HL-60 (cell line): Measurements from ENCODE around the gene ARX.

ENCODE experiments used
- DNase-seq, 2 experiments: peaks; one replicate each; pipeline ENCODE4 v3.0.0-alpha.2; 2010 to 2020; ENCODE audit warnings: low read depth in 1 of 2, low spot score in 1 of 2
- H3K27ac ChIP-seq: fragments of 250-450 bp; sonication (Bioruptor Pico); replicated peaks from 2 replicates; pipeline ENCODE4 v1.5.1; 2020; ENCODE audit warnings: mild to moderate bottlenecking, moderate library complexity
- H3K27me3 ChIP-seq: fragments of 250-450 bp; sonication (Bioruptor Pico); 2 replicates; pipeline ENCODE4 v1.5.1; 2021; ENCODE audit warnings: mild to moderate bottlenecking, moderate library complexity; ENCODE audit not compliant: insufficient read depth, poor library complexity, severe bottlenecking
- H3K4me3 ChIP-seq: replicated peaks from 2 replicates; pipeline ENCODE4 v1.5.1; 2011; ENCODE audit warnings: mild to moderate bottlenecking, control low read depth, low read length; ENCODE audit not compliant: insufficient read depth
- GABPA ChIP-seq: IDR thresholded peaks from 2 replicates; pipeline ENCODE4 v1.6.1; 2012; ENCODE audit warnings: low read depth
- POLR2AphosphoS5 ChIP-seq: IDR thresholded peaks from 2 replicates; pipeline ENCODE4 v1.6.1; 2012; ENCODE audit warnings: low read depth
- SPI1 ChIP-seq: IDR thresholded peaks from 2 replicates; pipeline ENCODE4 v1.6.1; 2012; ENCODE audit warnings: low read depth, mild to moderate bottlenecking, borderline replicate concordance
- TF ChIP-seq, protein P1 (sequence below): IDR thresholded peaks from 2 replicates; pipeline ENCODE4 v1.6.1; 2012; ENCODE audit warnings: low read depth; ENCODE audit not compliant: insufficient replicate concordance
- TF ChIP-seq, protein P2 (sequence below): IDR thresholded peaks from one replicate; pipeline ENCODE4 v1.5.1; 2011; ENCODE audit warnings: low read length, control low read depth, inconsistent platforms; ENCODE audit not compliant: insufficient read depth

ARX gene

DNA sequence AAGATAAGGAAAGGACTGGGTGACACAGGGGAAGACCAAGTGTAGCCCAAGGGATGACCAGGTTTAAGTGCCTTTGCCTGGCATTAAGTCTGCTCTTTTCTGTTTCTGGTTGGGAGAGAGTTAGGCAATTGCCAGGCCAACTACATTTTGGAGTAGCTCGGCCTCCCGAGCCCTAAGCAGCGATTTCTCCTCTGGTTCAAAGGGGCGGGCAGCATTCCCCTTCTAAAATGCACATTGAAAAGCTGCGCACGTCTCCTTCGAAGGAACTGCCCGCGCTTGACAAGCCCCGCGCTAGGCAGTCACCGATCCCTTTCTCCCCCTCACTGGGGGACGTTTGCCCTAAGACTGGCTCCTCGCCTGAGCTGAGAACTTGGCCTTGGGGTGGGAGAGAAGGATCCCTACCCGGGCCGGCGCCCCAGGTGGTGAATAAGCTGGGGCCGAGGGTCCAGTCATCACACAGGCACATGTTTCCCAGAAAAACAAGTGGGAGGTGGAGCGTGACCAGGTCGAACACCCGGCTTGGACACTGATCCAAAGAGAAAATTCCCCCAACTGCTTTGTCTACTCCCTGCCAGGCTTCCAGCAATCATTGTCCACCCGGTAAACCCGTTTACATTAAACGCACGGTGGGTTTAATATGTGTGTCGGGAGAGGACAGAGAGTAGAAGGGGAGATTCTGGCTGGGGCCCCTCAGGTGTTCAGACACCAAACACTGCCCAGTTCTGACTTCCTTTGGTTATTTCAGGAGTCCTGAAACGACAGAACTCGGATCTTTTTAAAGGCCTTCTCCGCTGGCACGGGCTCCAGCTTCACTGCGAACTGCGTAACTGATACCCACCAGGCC, 4.0 kb downstream of the ARX start:
- no peak overlapping the region for H3K27ac ChIP-seq
- H3K27me3 ChIP-seq = peaks cover 70% of the 10 kb centered on the region
- no peak for DNase-seq
- TF ChIP-seq SPI1 = no peak
- no peak for TF ChIP-seq GABPA
- TF ChIP-seq, protein P1, sequence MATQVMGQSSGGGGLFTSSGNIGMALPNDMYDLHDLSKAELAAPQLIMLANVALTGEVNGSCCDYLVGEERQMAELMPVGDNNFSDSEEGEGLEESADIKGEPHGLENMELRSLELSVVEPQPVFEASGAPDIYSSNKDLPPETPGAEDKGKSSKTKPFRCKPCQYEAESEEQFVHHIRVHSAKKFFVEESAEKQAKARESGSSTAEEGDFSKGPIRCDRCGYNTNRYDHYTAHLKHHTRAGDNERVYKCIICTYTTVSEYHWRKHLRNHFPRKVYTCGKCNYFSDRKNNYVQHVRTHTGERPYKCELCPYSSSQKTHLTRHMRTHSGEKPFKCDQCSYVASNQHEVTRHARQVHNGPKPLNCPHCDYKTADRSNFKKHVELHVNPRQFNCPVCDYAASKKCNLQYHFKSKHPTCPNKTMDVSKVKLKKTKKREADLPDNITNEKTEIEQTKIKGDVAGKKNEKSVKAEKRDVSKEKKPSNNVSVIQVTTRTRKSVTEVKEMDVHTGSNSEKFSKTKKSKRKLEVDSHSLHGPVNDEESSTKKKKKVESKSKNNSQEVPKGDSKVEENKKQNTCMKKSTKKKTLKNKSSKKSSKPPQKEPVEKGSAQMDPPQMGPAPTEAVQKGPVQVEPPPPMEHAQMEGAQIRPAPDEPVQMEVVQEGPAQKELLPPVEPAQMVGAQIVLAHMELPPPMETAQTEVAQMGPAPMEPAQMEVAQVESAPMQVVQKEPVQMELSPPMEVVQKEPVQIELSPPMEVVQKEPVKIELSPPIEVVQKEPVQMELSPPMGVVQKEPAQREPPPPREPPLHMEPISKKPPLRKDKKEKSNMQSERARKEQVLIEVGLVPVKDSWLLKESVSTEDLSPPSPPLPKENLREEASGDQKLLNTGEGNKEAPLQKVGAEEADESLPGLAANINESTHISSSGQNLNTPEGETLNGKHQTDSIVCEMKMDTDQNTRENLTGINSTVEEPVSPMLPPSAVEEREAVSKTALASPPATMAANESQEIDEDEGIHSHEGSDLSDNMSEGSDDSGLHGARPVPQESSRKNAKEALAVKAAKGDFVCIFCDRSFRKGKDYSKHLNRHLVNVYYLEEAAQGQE = no peak
- TF ChIP-seq, protein P2, sequence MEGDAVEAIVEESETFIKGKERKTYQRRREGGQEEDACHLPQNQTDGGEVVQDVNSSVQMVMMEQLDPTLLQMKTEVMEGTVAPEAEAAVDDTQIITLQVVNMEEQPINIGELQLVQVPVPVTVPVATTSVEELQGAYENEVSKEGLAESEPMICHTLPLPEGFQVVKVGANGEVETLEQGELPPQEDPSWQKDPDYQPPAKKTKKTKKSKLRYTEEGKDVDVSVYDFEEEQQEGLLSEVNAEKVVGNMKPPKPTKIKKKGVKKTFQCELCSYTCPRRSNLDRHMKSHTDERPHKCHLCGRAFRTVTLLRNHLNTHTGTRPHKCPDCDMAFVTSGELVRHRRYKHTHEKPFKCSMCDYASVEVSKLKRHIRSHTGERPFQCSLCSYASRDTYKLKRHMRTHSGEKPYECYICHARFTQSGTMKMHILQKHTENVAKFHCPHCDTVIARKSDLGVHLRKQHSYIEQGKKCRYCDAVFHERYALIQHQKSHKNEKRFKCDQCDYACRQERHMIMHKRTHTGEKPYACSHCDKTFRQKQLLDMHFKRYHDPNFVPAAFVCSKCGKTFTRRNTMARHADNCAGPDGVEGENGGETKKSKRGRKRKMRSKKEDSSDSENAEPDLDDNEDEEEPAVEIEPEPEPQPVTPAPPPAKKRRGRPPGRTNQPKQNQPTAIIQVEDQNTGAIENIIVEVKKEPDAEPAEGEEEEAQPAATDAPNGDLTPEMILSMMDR = no peak
- no peak for TF ChIP-seq POLR2AphosphoS5
- no peak overlapping the region for H3K4me3 ChIP-seq

DNA sequence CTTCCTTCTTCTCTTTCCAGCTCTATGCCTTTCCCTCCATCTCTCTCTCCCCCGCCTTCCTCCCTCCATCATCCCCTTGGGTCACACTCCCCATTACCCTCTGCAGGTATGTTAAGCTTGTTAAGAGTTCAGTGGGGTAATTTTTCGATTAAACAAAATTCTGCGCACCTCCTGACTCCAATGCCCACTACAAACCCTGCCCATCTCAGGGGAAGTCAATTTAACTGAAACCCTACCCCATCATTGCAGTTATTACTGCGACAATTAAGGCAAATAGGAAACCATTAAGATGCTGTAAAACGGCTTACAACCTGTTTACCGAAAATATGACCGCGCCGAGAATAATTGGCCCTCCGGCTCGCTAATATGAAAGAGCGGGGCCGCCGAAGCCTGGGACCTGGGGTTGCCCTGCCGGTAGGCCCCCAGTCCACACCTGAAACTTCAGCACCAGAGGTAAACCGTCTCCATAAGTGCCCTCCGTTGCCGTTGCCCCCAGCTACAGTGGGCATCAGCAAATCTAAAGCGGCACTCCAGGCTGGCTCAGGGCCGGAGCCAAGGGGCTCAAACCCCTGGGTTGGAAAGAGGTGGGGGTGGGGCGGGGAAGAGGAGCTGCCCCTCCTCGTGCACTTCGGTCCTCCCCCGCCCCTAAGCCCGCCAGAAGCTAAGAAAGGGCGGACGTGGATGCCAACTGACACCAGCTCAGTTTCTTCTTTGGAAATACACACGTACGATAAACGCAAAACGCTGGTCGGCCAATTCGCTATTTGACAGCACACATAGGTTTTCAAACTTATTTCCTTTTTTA, 4.8 kb downstream of the ARX start:
- Histone ChIP-seq H3K4me3 (no peak overlapping the region), H3K27ac (no peak overlapping the region), H3K27me3 (peaks cover 67% of the 10 kb centered on the region)
- no peak for TF ChIP-seq GABPA
- no peak for TF ChIP-seq SPI1
- no peak for TF ChIP-seq POLR2AphosphoS5
- no peak for DNase-seq

- Histone ChIP-seq H3K4me3 (no peak overlapping the region), H3K27ac (no peak overlapping the region), H3K27me3 (peaks cover 62% of the 10 kb centered on the region)
- no peak for TF ChIP-seq POLR2AphosphoS5
- no peak for TF ChIP-seq SPI1
- TF ChIP-seq, protein P2 = no peak
- TF ChIP-seq, protein P1 = no peak
- no peak for TF ChIP-seq GABPA
- no peak for DNase-seq
Measured at GRCh38 chrX:25009407-25009806, 6.4 kb downstream of the ARX start.
